DMS53 treated with DMSO at 0.1 percent for 48 hours (cell line): ENCODE measurements around the gene TEX30.
"Not testable (repeated sequence)": the region's sequence is repeated elsewhere in the genome, so short reads cannot be mapped to it uniquely, and the experiment has no call there.

Experiments
- DNase-seq: peaks from one replicate; lab custom pipeline; 2025; ENCODE audit not compliant: unreplicated experiment; lab: John Stamatoyannopoulos, UW

TEX30 gene

DNA sequence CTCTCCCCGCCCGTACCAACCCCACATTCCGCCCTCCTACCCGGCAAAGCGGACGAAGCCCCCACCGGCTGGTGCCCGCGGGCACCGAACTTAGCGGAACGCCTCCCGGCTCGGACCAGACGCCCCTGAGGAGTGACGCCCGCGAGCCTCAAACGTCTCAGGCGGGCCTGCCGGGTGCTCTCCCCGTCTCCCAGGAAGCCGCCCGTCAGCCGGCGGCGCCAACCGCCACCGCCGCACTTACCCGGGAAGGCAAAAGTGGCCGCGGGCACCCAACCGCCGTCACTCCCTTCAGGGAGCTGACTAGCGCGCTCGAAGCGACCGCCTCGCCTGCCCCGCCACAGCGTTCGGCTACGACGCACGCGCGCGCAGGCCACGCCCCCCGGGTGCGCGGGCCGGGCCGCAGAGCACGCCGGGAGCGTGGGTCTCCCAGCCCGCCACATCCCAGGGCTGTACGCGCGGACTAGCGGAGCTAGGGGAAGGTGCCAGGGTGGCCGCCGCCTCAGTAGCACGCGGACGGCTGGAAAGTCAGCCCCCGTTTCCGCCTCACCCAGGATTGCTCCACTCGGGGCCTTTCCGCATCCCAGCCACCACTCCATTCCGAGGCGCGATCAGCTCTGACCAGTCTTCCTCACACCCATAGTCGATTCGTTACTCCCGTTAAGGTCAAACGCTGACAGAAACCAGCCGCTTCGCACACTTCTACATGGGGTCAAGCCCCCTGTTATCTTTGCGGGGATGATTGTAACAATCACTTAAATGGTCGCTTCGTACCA is at the start of gene TEX30:
TEX30 (minus strand) TSS at position 346 of the 773 bp plus-strand sequence. CDS start 3,760 bp downstream, outside the sequence.
- DNase-seq = peak; percentile 27

DNA sequence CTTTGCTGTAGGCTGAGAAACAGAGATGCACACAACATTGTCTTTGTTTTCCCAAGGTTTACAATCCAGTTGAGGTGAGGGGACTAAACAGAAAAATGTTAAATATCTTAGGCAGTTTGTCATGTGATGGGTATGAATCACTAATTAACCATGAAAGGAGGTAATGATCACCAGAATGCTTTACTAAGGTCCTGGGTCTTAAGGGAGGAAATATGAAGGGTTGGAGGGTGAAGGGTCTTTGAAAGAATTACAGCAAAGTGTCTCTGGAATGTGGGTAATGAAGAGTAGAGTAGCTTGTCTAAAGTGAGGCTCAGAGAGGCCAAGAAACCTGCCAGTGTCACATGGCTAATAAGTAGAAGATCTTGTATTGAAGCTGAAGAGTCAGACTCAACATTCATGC is 44.3 kb upstream of the TEX30 start:
- DNase-seq = no peak

DNA sequence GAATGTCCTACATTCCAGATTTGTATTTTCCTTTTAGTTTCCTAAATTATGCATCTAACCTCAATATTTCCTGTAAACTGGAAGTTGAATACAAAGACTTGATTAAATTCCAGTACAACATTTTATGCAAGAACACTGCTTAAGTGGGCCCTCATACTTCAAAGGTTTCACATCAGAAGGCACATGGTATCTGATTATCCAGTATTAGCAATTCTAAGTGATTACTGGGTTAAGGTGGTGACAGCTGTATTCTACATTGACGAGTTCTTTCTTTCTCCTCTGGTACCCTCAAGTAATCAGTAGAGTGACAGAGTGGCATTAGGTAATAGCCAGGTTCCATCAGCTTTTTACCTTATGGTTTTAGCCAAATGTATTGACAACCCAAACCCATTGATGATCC is 43.7 kb upstream of the TEX30 start:
- DNase-seq = no peak

DNA sequence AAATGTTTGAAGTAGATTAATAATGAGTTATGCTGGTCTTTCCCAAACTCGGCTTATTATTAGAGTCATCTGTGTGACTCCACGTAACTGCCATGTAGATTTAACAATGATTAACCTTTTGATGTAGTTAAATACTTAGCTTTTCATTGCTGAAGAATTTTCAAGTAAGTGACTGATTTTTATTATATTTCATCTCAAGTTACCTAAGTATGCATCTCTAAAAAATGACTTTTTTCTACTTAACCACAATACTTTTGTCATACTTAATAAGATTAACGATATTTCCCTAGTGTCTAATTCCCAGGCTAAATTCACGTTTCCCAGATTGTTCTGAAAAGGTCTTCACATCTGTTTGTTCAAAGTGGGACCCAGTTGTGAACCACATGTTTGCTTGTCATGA is 43.1 kb upstream of the TEX30 start:
- DNase-seq = no peak

DNA sequence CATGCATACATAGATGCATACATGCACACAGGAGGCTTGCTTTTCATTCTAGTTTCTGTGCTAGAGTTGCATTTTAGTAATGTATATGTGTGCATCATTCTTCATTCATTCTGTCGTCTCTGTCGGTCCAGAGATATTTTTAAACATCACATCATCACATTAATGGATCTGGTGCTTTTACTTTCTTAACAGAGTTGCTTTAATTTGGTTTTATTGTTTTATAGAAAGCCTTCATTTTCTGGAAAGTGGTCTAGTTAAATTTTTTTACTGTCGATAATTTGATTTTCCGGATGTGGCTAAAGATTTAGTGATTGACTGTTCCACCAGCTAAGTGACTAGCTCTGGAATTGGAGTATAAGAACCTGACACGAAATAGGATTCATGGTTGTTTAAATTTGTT is 42.2 kb upstream of the TEX30 start:
- DNase-seq = no peak

DNA sequence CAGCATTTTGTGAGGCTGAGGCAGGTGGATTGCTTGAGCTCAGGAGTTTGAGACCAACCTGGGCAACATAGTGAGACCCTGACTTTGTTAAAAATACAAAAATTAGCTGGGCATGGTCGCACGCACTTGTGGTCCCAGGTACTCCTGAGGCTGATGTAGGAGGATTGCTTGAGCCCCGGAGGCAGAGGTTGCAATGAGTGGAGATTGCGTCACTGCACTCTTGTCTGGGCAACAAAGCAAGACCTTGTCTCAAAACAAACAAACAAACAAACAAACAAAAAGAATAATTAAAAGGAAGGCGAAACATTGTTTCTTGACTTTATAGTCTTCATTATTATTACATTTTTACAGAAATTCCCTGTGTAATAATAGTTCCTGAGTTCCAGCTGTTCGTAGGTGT is 41.2 kb upstream of the TEX30 start:
- DNase-seq = no peak

DNA sequence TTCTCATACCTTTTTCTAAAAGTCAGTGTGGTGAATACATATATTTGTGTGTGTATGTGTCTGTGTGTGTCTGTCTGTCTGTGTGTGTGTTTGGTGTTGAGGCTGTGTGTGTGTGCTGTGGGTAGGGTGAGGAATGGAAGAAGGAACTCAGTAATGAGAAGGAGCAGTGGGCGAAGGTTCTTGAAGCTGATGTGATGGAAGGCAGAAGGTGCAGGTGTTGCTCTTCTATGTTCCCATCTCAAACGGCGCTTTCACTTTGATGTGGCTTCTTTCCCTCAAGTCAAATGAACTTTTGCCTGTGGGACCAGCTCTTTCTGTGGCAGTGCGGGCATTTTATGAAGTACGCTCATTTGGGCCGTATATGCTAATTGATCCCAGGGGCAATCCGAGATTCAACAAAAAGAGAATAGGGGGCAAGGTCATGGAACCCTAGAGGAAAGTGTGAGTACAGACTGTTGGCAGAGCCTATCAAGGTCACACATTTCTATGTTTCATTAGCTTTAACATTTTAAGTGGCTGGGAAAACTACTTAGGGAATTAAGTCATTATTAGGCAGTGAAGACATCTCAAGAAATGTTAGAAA is 40.5 kb upstream of the TEX30 start:
- DNase-seq = no peak

DNA sequence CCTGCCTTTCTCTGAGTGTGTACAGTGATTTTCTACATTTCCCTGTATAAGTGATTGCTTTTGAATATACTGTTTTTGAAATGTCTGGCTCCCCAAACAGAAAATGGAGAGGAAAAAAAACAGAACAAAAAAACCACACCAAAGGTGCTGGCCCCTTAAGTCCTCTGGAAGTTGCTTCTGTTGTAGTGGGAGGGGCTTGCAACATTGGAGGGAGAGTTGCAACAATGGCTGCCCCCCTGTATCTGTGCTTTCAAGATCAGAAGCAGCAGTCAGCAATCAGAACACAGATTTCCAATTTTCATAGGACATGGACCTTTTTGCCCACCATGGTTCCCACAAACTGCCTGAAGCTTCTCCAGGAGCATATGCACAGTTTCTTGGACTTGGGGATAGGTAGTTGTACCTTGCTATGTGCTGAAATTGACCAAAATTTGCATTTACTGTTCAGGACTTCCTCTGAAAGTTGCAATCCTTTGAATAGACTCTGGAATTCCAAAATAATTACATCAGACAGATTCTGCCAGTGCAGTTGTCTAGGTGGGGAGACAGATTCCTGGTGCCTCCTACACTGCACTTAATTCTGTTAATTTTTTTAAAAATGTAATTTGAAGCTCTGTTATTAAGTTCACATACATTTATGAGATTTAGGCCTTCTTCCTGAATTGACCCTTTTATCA is 39.2 kb upstream of the TEX30 start:
- DNase-seq = no peak

DNA sequence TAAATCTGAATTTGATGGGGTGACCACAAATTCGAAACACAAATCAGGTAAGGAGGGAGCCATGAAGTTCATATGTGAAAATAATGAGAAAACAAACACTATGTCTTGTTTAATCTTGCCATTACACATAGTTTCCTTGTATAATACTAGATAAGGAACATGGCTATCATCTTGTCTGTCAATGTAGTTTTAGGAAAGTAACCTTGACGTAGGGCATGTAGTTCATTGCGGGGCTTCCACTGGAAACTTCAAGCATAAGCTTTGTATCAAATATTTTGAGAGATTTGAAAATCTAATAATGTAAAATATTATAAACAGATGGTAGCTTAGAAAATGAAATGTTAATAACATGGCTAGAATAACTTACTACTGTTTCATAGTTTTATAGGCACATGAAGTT is 34.1 kb upstream of the TEX30 start:
- DNase-seq = no peak

DNA sequence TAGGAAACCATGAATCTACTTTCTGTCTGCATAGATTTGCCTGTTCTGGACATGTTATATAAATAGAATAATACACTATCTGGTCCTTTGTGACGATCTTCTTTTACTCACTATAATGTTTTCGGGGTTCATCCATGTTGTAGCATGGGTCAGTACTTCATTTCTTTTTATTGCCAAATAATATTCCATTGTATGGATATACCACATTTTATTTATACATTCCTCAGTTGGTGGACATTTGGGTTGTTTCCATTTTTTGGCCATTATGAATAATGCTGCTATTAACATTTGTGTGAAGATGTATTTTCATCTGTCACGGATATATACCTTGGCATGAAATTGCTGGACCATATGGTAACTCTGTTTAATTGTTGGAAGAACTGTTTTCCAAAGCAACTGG is 32.1 kb upstream of the TEX30 start:
- DNase-seq = no peak

DNA sequence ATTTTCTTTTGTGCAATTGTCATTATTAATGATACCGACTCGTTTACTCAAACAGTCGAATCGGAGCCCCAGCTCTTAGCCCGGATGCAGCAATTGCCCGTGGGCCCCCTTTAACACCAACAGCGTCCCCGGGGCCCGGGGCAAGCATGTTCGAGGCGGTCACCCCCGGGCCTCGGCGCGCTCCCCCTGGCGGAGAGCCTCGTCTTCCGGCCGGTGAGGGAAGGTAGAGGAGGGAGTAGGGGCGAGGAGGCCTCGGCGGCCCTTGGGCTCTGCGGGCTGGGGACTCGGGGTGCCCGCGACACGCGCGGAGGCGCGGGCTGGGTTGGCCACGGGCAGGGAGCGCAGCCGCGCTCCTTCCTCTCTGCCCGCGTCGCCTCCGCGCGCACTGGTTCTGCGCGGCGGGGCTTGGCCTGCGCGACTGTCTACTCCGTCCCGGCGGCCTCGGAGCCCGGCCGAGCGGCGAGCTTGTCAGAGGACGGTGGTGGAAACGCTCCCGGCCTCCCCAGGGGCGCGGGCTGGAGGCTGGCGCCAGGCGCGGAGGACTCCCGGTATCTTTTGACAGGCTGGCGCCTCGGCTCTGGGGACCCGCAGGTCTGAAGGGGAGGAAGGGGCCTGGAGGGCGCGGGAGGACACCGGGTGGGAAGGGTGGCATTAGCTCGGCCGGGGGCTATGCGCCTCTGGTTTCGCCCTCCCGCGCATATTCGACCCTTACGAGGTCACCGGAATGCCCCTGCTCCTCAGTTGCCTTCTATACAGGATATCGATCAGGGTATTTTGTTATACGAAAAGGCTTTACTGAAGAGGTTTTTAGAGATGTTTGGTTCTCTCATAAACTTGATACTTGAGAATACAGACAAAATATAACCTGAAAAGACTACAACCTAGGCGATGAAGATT is 26.8 kb upstream of the TEX30 start:
- DNase-seq = no peak

DNA sequence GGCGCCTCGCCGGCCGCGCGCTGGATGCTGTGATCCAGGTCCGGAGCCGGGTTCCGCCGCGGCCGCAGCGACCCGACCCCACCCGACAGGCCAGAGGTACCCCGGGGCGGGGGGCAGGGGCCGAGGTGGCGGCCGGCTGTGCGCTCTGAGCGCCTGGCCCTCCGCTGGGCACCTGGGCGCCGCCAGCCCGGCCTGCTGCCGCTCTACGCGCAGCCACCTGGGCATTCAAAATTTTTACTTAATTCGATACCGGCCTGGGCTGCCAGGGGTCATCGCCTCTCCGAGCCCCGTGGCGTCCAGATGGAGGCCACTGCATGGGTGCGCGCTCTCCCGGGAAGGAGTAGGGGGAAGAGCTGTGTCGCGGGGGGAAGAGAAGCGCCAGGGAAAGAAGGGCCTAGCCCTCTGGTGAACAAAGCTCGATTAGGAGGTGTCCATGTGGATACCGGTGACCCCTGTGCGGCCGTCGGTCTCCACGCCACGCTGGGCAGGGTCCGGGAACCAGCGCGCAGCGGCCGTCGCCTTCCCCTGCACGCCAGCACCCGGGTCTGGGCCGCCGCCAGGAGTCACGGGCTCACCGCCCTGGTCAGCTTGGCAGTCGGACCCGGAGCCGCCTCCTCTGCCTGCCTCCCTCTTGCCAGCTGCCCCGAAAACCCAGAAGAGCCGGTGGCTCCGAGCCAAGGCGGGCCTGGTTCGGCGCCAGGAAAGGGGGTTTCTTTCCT is 26.0 kb upstream of the TEX30 start:
- DNase-seq = no peak

DNA sequence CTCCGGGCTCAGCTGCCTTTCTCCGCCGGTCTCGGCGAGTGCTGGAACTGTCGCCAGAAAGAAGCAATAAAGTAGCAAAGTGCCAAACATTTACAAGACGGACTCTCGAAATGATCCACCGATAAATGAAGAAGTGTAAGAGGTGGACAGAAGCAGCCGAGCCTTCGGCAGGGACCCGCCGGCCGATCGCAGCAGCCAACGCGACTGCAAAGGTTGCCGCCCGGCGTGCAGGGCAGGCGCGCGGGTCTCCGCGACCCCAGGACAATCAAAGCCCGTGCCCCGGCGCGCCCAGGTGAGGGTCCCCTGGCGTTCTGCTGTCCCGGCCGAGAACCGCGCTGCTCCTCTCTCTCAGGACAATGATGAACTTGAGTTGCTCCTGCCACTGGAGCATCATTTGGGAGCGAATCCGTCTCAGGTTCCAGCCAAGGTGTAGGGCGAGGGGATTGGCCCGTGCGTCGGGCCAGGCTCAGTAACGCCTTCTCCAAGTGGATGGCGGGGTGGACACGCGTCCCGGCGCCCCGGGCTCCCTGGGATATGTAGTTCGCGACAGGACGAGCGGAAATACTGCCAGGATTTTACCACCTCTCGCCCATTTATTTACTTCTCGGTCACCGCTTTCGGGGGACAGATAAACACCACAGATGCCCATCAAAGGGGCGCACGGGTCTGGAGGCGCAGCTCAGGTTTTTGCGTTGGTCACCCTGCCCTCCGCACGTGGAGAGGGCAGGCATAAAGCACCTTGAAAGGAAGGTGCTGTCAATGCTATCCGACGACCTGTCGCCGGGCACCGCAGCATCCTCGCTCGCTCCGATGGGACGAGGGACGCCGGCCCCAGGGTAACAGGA is 25.2 kb upstream of the TEX30 start, which contains the start of the genes BIVM and POGLUT2:
BIVM (plus strand) TSS at position 539 of the 845 bp plus-strand sequence. CDS start 8,149 bp downstream, outside the sequence.
POGLUT2 (minus strand) TSS at position 396 of the 845 bp plus-strand sequence; CDS start at position 90, 306 bp downstream.
- peak; percentile 17 for DNase-seq

DNA sequence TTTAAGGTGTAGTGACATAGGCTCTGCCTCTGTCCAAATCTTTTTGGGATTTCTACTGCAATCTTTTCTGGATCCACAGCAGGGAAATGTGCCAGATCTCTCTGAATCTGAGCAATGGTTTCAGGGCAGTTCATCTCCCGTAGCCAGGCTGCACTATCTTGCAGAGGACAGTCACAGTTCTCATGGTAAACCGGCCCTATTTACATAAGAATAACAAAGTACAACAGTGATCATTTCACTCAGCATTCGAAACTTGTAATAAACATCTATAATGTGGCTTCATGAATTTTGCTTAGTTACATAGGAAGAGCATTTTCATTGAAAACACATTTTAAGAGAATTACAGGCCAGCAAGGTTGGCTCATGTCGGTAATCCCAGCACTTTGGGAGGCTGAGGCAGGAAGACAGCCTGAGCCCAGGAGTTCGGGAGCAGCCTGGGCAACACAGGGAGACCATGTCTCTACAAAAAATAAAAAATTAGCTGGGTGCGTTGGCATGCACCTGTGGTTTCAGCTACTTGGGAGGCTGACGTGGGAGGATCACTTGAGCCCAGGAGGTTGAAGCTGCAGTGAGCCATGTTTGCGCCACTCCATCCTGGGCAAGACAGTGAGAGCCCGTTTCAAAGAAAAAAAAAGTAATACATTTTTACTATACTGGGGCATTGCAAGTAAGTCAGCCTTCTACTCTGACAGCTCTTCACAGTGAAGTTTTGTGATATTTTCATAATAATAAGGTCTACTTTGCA is 20.2 kb upstream of the TEX30 start:
- DNase-seq = no peak

DNA sequence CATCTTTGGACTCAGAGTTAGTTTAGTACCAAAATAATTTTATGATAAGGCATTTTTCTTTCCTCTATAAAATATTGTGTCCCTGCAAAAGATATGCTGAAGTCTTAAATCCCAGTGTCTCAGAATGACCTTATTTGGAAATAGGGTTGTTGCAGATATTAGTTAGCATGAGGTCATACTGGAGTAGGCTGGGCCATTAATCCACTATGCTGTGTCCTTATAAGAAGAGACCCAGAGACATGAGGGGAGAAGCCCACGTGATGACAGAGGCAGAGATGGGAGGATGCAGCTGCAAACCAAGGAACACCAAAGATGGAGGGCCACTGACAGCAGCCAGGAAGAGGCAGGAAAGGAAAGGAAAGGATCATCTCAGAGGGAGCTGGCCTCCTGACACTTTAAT is 18.8 kb upstream of the TEX30 start:
- no peak for DNase-seq

DNA sequence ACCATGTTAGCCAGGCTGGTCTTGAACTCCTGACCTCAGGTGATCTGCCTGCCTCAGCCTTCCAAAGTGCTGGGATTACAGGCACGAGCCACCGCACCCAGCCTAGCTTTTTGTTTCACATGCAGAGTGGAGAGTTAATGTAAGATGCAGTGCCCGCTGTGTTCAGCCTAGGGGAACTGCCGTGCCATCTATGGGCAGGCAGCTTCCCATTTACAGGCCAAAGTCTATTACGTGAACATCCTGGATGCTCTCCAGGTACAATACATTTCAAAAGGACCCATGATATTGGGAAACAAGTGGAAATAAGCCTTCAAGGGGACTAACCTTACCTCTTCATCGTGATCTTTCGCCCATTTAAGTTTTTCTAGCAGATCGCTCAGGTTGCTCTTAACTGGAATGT is 15.1 kb upstream of the TEX30 start:
- no peak for DNase-seq

DNA sequence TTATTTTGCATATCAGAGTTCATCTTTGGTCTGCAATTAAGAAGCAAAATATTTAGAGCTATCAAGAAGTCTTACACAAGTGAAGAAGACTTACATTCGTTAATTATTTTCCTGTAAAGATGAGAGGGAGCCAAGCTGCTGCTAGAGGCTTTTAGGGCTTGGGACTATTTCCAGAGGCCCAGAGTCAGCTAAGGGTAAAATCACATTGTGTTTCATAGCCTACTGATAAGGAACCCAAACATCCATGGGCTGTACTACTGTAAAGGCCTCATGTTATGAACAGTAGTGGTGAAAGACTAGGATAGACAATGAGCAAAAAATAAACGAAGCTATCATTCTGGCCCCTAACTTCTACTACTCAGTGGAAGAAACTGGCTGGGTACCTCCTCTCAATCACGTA is 10.9 kb upstream of the TEX30 start:
- no peak for DNase-seq

DNA sequence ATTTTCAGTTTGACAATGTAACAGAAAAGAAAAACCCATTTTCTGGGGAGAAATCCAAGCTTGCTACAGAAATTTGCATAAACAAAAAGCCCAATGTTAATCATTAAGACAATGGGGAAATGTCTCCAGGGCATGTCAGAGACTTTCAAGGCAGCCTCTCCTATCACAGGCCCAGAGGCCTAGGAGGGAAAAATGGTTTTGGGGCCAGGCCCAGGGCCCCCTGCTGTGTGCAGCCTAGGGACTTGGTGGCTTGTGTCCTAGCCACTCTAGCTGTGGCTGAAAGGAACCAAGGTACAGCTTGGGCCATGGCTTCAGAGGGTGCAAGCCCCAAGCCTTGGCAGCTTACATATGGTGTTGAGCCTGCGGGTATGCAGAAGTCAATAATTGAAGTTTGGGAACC is 8.0 kb upstream of the TEX30 start:
- no peak for DNase-seq

DNA sequence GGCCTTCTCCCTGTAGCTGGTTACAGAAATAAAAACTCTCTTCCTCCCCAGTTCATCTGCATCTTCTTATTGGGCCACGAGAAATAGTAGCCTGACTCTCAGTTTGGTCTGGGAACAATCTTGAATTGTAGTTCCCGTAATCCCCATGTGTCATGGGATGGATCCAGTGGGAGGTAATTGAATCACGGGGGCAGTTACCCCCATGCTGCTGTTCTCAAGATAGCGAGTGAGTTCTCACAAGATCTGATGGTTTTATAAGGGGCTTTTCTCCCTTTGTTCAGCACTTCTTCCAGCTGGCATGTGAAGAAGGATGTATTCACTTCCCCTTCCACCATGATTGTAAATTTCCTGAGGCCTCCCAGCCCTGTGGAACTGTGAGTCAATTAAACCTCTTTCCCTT is 7.1 kb upstream of the TEX30 start:
- DNase-seq = not testable (repeated sequence)
